ENCODE results near the gene TNFAIP3. TPM values are rescaled to one million over a fixed set of nuclear protein-coding genes. Genes with fewer than 3 reads are reported as not detected.

TNFAIP3 gene
- total and polyA plus RNA-seq, 2 of the 8 experiments (the other 6 are each of a cell fraction or from before 2014, with no cell fraction given), result 1.6 to 2.0 TPM

GRCh38 chr6:137827977-137828810 lies 38.9 kb upstream of the TNFAIP3 start:
- H3K23me2 ChIP-seq (ENCODE audit: low read depth, low read length), result no peaks in the 10 kb centered on the region; the same call in 1 of the 2 replicates
- H3K79me1 ChIP-seq (ENCODE audit: low read depth, low read length), result no peaks in the 10 kb centered on the region
- H3K27me3 ChIP-seq (replicated peaks in 1 of 4; ENCODE audit: control insufficient read depth in 3 of 4, extremely low read depth in 1 of 4, insufficient read depth in 3 of 4, low read length in 3 of 4), result no peaks in the 10 kb centered on the region
- H4K8ac ChIP-seq (ENCODE audit: extremely low read depth, insufficient read depth, low read length), result no peak overlapping the region
- H3K79me2 ChIP-seq (ENCODE audit: control insufficient read depth in 1 of 2, insufficient read depth in 2 of 2, low read length in 2 of 2), result no peaks in the 10 kb centered on the region
- H2BK5ac ChIP-seq (ENCODE audit: low read depth, low read length), result no peak overlapping the region
- no peak overlapping the region for H3K27ac ChIP-seq (ENCODE audit: low read depth, low read length)
- H2AK5ac ChIP-seq (ENCODE audit: low read depth, low read length), result no peak overlapping the region
- H3K23ac ChIP-seq (ENCODE audit: insufficient read length), result no peak overlapping the region
- H3K56ac ChIP-seq (replicated peaks; ENCODE audit: insufficient read length, low read depth, low read length), result no peak overlapping the region
- WGBS, 2 experiments (ENCODE audit: extremely low coverage in 1 of 2, insufficient coverage in 1 of 2, insufficient read length in 1 of 2, insufficient replicate concordance in 2 of 2, low coverage in 1 of 2, low lambda C conversion rate in 2 of 2, missing lambda C conversion rate in 1 of 2), result 91% methylated on average over 4 of the region's 4 CpGs; no CpG with 5 or more reads in 1 of the 2 experiments
- ChIA-PET CTCF (ENCODE audit: partially characterized antibody) (interaction anchor here (0.5 to 1.2 kb wide), 3 partner anchors 29 to 121 kb away, joined by 3 read pairs; no protein-coding TSS in a partner anchor), POLR2A (ENCODE audit: partially characterized antibody) (no interaction called here)
- H4K5ac ChIP-seq (ENCODE audit: insufficient read length, low read depth, low read length), result no peak overlapping the region
- TF ChIP-seq EP300 (IDR thresholded peaks at IDR 0.05; ENCODE audit: borderline replicate concordance in 1 of 2, low read depth in 2 of 2, low read length in 2 of 2) (no peak), SP1 (IDR thresholded peaks at IDR 0.05; ENCODE audit: low read depth, low read length) (no peak), GTF2F1 (IDR thresholded peaks at IDR 0.05; ENCODE audit: borderline replicate concordance, low read depth, low read length) (no peak), ATF2 (IDR thresholded peaks at IDR 0.05; ENCODE audit: low read length) (no peak)
- no peak overlapping the region for H3K9ac ChIP-seq (replicated peaks in 1 of 4; ENCODE audit: extremely low read depth in 1 of 4, low read depth in 3 of 4, low read length in 3 of 4)
- no peaks in the 10 kb centered on the region for H3K36me3 ChIP-seq (ENCODE audit: control insufficient read depth in 2 of 4, insufficient read depth in 4 of 4, low read length in 3 of 4)
- no peak overlapping the region for H2BK12ac ChIP-seq (ENCODE audit: low read depth, low read length)
- no peak overlapping the region for H4K91ac ChIP-seq (replicated peaks; ENCODE audit: insufficient read length, low read length)
- H2BK120ac ChIP-seq (replicated peaks; ENCODE audit: low read depth, low read length), result no peak overlapping the region
- H3K4ac ChIP-seq (replicated peaks; ENCODE audit: insufficient read length, low read depth, low read length), result no peak overlapping the region
- no peak overlapping the region for H2BK20ac ChIP-seq (ENCODE audit: low read length)
- H2BK15ac ChIP-seq (ENCODE audit: low read length), result no peak overlapping the region
- FAIRE-seq (no peak), DNase-seq (ENCODE audit: low read depth in 1 of 2, low spot score in 2 of 2) (no peak)
- H3K18ac ChIP-seq (ENCODE audit: extremely low read depth, low read length), result no peak overlapping the region
- H4K20me1 ChIP-seq (replicated peaks in 1 of 2; ENCODE audit: control insufficient read depth in 1 of 2, insufficient read depth in 2 of 2, low read length in 2 of 2), result no peaks in the 10 kb centered on the region
- no peak overlapping the region for H3K4me3 ChIP-seq (ENCODE audit: extremely low read depth in 1 of 4, insufficient read depth in 2 of 4, low read depth in 3 of 4, low read length in 4 of 4)
- H2AFZ ChIP-seq (ENCODE audit: low read length), result no peak overlapping the region
- no peaks in the 10 kb centered on the region for H3K9me3 ChIP-seq (ENCODE audit: insufficient read depth in 2 of 2, low read depth in 1 of 2, low read length in 1 of 2)
- H3K4me2 ChIP-seq (ENCODE audit: insufficient read depth in 1 of 2, low read depth in 2 of 2, low read length in 2 of 2), result no peak overlapping the region
- no peaks in the 10 kb centered on the region for H3K4me1 ChIP-seq (replicated peaks in 1 of 4; ENCODE audit: control insufficient read depth in 3 of 4, insufficient read depth in 4 of 4, low read length in 3 of 4)
- no peak overlapping the region for H3K14ac ChIP-seq (ENCODE audit: insufficient read length)
